ENCODE data around the gene POMT2. TPM values are rescaled to one million over a fixed set of nuclear protein-coding genes. Genes with fewer than 3 reads are reported as not detected.
"Not testable (repeated sequence)": the region's sequence is repeated elsewhere in the genome, so short reads cannot be mapped to it uniquely, and the experiment has no call there.

Gene POMT2
- total RNA-seq, 1 donor from 2014 or later = 17.6 TPM

- DNase-seq (ENCODE audit: low read depth) = peak; percentile 58
Measured at GRCh38 chr14:77302926-77303325, 17.8 kb downstream of the POMT2 start.

GRCh38 chr14:77301103-77301502, 19.6 kb downstream of the POMT2 start:
- peak; percentile 86 for DNase-seq (ENCODE audit: low read depth)

GRCh38 chr14:77299771-77300170, 20.9 kb downstream of the POMT2 start:
- no peak for DNase-seq (ENCODE audit: low read depth)

- DNase-seq (ENCODE audit: low read depth) = no peak
Measured at GRCh38 chr14:77296906-77297305, 23.8 kb downstream of the POMT2 start.

- DNase-seq (ENCODE audit: low read depth) = no peak
Measured at GRCh38 chr14:77296155-77296554, 24.5 kb downstream of the POMT2 start.

- no peak for DNase-seq (ENCODE audit: low read depth)
Measured at GRCh38 chr14:77290705-77291104, 30.0 kb downstream of the POMT2 start.

GRCh38 chr14:77286576-77286975, 34.1 kb downstream of the POMT2 start:
- DNase-seq (ENCODE audit: low read depth) = no peak

GRCh38 chr14:77284466-77284865, 36.2 kb downstream of the POMT2 start:
- DNase-seq (ENCODE audit: low read depth) = no peak

GRCh38 chr14:77284066-77284465, 36.6 kb downstream of the POMT2 start:
- peak; percentile 70 for DNase-seq (ENCODE audit: low read depth)

- DNase-seq (ENCODE audit: low read depth) = peak; percentile 41
Measured at GRCh38 chr14:77281852-77282410, 38.8 kb downstream of the POMT2 start.

- not testable (repeated sequence) for DNase-seq (ENCODE audit: low read depth)
Measured at GRCh38 chr14:77280921-77281320, 39.8 kb downstream of the POMT2 start.

GRCh38 chr14:77279719-77280118, 41.0 kb downstream of the POMT2 start:
- DNase-seq (ENCODE audit: low read depth) = no peak

GRCh38 chr14:77278461-77279230, 42.0 kb downstream of the POMT2 start:
- DNase-seq (ENCODE audit: low read depth) = peak; percentile 53

GRCh38 chr14:77276959-77277358, 43.7 kb downstream of the POMT2 start:
- DNase-seq (ENCODE audit: low read depth) = no peak

GRCh38 chr14:77276295-77276935, 44.3 kb downstream of the POMT2 start:
- DNase-seq (ENCODE audit: low read depth) = no peak

GRCh38 chr14:77275601-77276017, 45.1 kb downstream of the POMT2 start:
- no peak for DNase-seq (ENCODE audit: low read depth)

- DNase-seq (ENCODE audit: low read depth) = no peak
Measured at GRCh38 chr14:77275041-77275580, 45.6 kb downstream of the POMT2 start.

- DNase-seq (ENCODE audit: low read depth) = no peak
Measured at GRCh38 chr14:77273796-77274195, 46.9 kb downstream of the POMT2 start.

- no peak for DNase-seq (ENCODE audit: low read depth)
Measured at GRCh38 chr14:77272261-77272660, 48.4 kb downstream of the POMT2 start.

- no peak for DNase-seq (ENCODE audit: low read depth)
Measured at GRCh38 chr14:77271113-77271710, 49.5 kb downstream of the POMT2 start, which contains the start of gene NGB. NGB (minus strand) TSS chr14:77271206; CDS start chr14:77270937, 269 bp downstream.

GRCh38 chr14:77270361-77271112, 50.1 kb downstream of the POMT2 start:
- no peak for DNase-seq (ENCODE audit: low read depth)
